Epidermal melanocyte (primary cell): Measurements from ENCODE around the gene MTCL1.
"Not testable (repeated sequence)": the region's sequence is repeated elsewhere in the genome, so short reads cannot be mapped to it uniquely, and the experiment has no call there.

ENCODE experiments used
- DNase-seq: peaks from one replicate; pipeline ENCODE4 v3.0.0; 2011; ENCODE audit warnings: low spot score; ENCODE audit not compliant: insufficient read length

The MTCL1 gene

GRCh38 chr18:8742387-8743361 lies 37.3 kb downstream of the MTCL1 start:
- no peak for DNase-seq

- no peak for DNase-seq
These were observed 38.7 kb downstream of the MTCL1 start for GRCh38 chr18:8744038-8744437.

- no peak for DNase-seq
These were observed 39.3 kb downstream of the MTCL1 start for GRCh38 chr18:8744656-8745055.

GRCh38 chr18:8745355-8746014 lies 40.1 kb downstream of the MTCL1 start:
- no peak for DNase-seq

- no peak for DNase-seq
These were observed 42.1 kb downstream of the MTCL1 start for GRCh38 chr18:8747440-8747937.

GRCh38 chr18:8749492-8749891 lies 44.1 kb downstream of the MTCL1 start:
- DNase-seq, result no peak

GRCh38 chr18:8750954-8751415 lies 45.6 kb downstream of the MTCL1 start:
- no peak for DNase-seq

- no peak for DNase-seq
These were observed 46.3 kb downstream of the MTCL1 start for GRCh38 chr18:8751692-8752091.

- DNase-seq, result no peak
These were observed 47.0 kb downstream of the MTCL1 start for GRCh38 chr18:8752329-8752728.

GRCh38 chr18:8754995-8755960 lies 49.9 kb downstream of the MTCL1 start:
- DNase-seq, result no peak

- DNase-seq, result no peak
These were observed 51.2 kb downstream of the MTCL1 start for GRCh38 chr18:8756571-8756970.

GRCh38 chr18:8757396-8757997 lies 52.1 kb downstream of the MTCL1 start:
- no peak for DNase-seq

- no peak for DNase-seq
These were observed 53.1 kb downstream of the MTCL1 start for GRCh38 chr18:8758466-8758865.

- DNase-seq, result no peak
These were observed 55.6 kb downstream of the MTCL1 start for GRCh38 chr18:8760984-8761383.

GRCh38 chr18:8761535-8761934 lies 56.2 kb downstream of the MTCL1 start:
- DNase-seq, result not testable (repeated sequence)

- no peak for DNase-seq
These were observed 57.6 kb downstream of the MTCL1 start for GRCh38 chr18:8762968-8763367.

- no peak for DNase-seq
These were observed 58.3 kb downstream of the MTCL1 start for GRCh38 chr18:8763611-8764010.

GRCh38 chr18:8765783-8766463 lies 60.6 kb downstream of the MTCL1 start:
- no peak for DNase-seq

- DNase-seq, result no peak
These were observed 61.4 kb downstream of the MTCL1 start for GRCh38 chr18:8766559-8767293.
